ENCODE measurements around the gene WIPF2. TPM values are rescaled to one million over a fixed set of nuclear protein-coding genes. Genes with fewer than 3 reads are reported as not detected.

Gene WIPF2
- total RNA-seq, 1 experiment from 2014 or later: 23.0 TPM

GRCh38 chr17:40317345-40317873 lies 98.3 kb downstream of the WIPF2 start:
- ATAC-seq (peak; percentile 45), DNase-seq (ENCODE audit: low spot score) (peak; percentile 78)
- Mint-ChIP-seq H3K36me3 (no peaks in the 10 kb centered on the region), H3K9me3 (no peaks in the 10 kb centered on the region), H3K27ac (peak overlapping the region; percentile 97; the same call in 1 of the 2 replicates), H3K4me3 (peak overlapping the region; percentile 90), H3K4me1 (peaks cover 73% of the 10 kb centered on the region), H3K27me3 (ENCODE audit: low read depth) (peaks cover 22% of the 10 kb centered on the region)
- ChIA-PET CTCF (interaction anchor here (0.7 to 3.5 kb wide), 42 partner anchors 9 to 1422 kb away, joined by 3 to 117 read pairs (median 4); partner anchors contain the start of genes CDC6, GJD3, RARA and TOP2A), POLR2A (interaction anchor here (1.1 to 2.0 kb wide), 3 partner anchors 10 to 31 kb away, joined by 3 to 17 read pairs (median 5); no protein-coding TSS in a partner anchor)
- TF ChIP-seq ZNF512 (CRISPR knock-in tag; IDR thresholded peaks at IDR 0.05; ENCODE audit: borderline replicate concordance) (no peak), ZNF138 (CRISPR knock-in tag; conservative IDR thresholded peaks at IDR 0.05) (no peak), CDX4 (CRISPR knock-in tag; IDR thresholded peaks at IDR 0.05; ENCODE audit: borderline replicate concordance) (no peak), NR3C1 (CRISPR knock-in tag; conservative IDR thresholded peaks at IDR 0.05; ENCODE audit: low read depth) (no peak), PREB (CRISPR knock-in tag; IDR thresholded peaks at IDR 0.05; ENCODE audit: borderline replicate concordance) (no peak), ELF4 (CRISPR knock-in tag; IDR thresholded peaks at IDR 0.05; ENCODE audit: low read depth) (no peak), E2F1 (CRISPR knock-in tag; IDR thresholded peaks at IDR 0.05) (no peak), TCF7 (CRISPR knock-in tag; IDR thresholded peaks at IDR 0.05; ENCODE audit: low read depth) (no peak), ZBTB43 (CRISPR knock-in tag; IDR thresholded peaks at IDR 0.05) (no peak), E2F4 (CRISPR knock-in tag; IDR thresholded peaks at IDR 0.05; ENCODE audit: borderline replicate concordance, low read depth) (no peak), E2F5 (CRISPR knock-in tag; IDR thresholded peaks at IDR 0.05) (no peak), ARID4B (CRISPR knock-in tag; IDR thresholded peaks at IDR 0.05; ENCODE audit: borderline replicate concordance) (no peak), ATF3 (CRISPR knock-in tag; conservative IDR thresholded peaks at IDR 0.05) (no peak), PRRX2 (CRISPR knock-in tag; IDR thresholded peaks at IDR 0.05) (no peak)

Data from WTC11 (cell line).